ENCODE results near the gene ZHX3.

- TF ChIP-seq, protein P1, sequence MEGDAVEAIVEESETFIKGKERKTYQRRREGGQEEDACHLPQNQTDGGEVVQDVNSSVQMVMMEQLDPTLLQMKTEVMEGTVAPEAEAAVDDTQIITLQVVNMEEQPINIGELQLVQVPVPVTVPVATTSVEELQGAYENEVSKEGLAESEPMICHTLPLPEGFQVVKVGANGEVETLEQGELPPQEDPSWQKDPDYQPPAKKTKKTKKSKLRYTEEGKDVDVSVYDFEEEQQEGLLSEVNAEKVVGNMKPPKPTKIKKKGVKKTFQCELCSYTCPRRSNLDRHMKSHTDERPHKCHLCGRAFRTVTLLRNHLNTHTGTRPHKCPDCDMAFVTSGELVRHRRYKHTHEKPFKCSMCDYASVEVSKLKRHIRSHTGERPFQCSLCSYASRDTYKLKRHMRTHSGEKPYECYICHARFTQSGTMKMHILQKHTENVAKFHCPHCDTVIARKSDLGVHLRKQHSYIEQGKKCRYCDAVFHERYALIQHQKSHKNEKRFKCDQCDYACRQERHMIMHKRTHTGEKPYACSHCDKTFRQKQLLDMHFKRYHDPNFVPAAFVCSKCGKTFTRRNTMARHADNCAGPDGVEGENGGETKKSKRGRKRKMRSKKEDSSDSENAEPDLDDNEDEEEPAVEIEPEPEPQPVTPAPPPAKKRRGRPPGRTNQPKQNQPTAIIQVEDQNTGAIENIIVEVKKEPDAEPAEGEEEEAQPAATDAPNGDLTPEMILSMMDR (IDR thresholded peaks at IDR 0.05; ENCODE audit: low read depth, low read length): no peak
- TF ChIP-seq POLR2A (IDR thresholded peaks at IDR 0.05; ENCODE audit: extremely low read depth, insufficient read length): no peak
- no peak for TF ChIP-seq MAX (IDR thresholded peaks at IDR 0.05; ENCODE audit: low read depth, low read length)
- TF ChIP-seq MYC (IDR thresholded peaks at IDR 0.05; ENCODE audit: low read depth, low read length): no peak
Measured at GRCh38 chr20:41226426-41226825, 91.1 kb downstream of the ZHX3 start.
